Pulmonary artery endothelial cell (primary cell): ENCODE results near the gene NMT1. TPM values are rescaled to one million over a fixed set of nuclear protein-coding genes. Genes with fewer than 3 reads are reported as not detected.
"Not testable (repeated sequence)": the region's sequence is repeated elsewhere in the genome, so short reads cannot be mapped to it uniquely, and the experiment has no call there.

Source experiments
- DNase-seq: peaks from one replicate; pipeline ENCODE4 v3.0.0-alpha.2; 2011; ENCODE audit warnings: low read depth, low spot score
- total RNA-seq: library from RNA; depleted of rRNA; stranded (reverse); fragments of >200 nt; gene quantifications from 2 replicates; pipeline ENCODE4 v1.2.3, GENCODE V29; 2014

NMT1 gene
- total RNA-seq, 1 donor from 2014 or later = 74.8 TPM

DNA sequence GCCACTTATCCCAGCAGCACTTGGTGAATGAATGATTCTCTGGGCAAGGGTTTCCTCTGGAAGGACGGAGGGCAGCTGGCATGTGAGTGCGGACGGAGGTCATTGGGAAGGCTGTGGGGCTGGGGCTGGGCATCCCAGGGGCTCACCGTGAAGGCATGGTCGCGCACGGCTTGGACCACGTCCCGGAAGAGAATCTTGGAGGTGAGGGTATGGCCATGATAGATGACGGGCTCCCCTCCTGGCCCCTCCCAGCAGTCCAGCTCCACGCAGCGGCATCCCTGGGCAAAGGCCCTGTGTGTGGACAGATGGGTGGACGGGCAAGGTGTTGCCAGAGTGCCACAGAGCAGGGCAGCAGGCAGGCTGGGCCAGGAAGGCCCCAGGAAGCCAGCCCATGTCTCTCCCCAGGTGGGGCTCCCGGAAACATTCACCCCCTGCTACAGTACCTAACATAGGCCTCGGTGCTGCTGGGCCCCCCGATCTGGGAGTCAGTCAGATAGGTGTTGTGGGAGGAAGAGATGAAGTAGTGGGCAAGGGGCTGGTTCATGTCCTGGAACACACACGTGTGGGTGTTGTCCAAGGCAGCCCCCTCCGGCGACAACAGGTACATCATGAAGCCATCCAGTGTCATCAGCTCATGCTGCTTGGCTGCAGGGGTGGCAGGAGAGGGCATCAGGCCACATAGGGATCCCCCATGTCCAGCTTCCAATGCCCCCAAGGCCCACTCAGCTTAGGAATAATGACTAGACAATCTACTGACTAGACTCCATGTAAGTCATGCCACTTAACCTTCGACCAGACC is 56.9 kb downstream of the NMT1 start:
- DNase-seq = no peak

- no peak for DNase-seq
These were observed 57.6 kb downstream of the NMT1 start for GRCh38 chr17:45118691-45119090.

DNA sequence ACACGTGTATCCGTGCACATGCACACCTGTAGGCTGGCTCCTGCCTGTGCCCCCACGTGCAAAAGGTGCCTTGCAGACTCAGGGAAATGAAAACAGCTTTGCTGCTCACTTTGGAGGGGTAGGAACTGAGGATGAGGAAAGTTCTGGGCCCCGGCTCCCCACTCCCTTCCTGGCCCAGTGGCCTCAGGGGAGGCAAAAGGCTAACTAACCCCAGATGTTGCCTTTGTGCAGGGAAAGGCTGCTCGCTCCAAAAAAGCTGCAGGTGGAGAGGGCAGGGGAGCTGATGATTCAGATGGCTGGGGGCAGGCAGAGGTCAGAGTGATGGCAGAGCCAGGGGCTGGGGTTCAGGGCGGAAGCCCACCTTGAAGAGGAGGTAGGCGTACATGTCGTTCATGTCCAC is 58.8 kb downstream of the NMT1 start:
- no peak for DNase-seq

DNA sequence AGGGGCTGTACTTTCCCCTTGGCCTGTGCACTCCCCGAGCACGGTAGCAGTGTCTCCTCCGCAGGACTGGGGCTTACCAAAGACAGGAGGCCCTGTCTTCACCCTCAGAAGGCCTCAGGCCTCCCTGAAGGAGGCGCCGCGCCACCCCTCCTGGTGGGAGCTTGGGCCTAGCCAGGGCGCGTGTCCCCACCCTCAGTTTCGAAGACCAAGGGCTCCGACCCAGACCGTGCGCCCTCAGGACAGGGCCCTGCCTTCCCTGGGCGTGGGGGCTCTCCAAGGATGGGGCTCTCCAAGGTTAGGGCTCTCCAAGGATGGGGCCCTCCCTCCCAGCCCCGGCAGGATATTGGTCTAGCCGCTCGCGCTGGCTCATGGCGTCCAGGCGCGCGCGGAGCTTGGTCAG is 59.4 kb downstream of the NMT1 start:
- no peak for DNase-seq

GRCh38 chr17:45121055-45121454 is 59.9 kb downstream of the NMT1 start:
- no peak for DNase-seq

DNA sequence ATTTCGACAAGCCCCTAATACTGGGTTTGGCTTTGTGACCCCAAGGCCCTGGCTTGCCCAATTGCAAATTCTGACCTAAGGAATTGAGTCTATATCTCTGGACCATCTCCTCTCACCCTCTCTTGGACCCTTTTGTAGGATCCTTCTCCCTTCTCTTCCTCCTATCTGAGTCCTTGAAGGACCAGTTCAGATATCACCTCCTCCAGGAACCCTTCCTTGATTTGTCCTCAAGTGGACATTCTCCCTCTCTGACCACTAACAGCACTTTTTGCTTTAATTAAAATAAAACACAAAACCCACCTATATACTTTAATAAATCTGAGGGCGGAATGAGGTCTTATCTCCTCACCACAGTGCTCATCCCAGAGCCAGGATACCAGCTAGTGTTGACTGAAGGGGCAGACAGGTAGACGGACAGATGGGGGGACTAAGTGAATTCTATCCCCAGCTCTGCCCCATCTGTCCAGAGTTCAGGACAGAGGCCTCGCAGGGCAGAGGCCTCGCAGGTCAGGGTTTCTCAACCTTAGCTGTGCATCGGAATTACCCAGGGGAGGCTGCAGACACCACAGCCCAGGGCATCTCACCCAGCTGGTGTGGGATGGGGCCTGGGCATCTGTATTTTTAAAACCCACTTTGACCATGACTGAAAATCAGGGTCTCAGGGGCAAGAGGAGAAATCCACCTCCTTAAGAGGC is 62.1 kb downstream of the NMT1 start:
- DNase-seq = no peak

DNA sequence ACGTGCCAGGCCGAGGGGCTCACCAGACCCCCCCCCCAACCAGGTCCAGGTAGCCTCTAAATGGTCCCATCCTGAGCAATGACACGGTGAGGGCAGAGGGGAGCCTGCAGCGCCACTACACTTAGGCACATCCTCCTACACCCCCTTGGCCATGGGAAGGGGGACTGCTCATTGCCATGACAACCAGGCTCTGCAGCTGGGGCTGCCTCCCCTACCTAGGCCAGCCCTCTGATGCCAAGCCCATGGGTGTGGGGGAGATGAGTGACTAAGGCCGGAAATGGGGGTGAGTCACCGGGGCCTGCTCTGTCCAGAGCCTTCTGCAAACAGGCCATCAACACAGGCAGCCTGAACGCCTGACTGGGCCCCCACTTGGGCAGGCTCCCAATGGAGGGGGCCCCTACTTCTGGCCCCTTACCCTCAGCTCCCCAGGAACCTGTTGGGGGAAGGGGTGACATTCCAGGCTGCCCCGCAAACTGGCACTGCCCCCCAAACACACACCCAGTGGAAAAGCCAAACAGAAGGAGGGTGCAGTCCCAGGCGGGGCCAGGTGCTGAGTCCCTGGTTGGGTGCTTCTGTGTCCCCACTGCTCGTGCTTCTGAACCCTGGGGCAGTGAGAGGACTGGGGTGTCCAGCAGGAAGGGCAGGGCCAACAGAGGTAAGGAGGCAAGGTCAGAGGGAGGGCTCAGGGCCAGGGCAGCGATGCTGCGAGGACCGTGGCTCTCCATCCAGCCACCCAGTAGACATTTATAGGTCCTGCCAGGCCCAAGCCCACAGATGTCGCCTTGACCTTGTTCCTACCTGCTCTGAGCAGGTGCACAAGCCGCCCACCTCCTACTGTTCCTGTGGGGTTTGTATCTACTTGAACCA is 63.0 kb downstream of the NMT1 start:
- DNase-seq = peak; percentile 68

GRCh38 chr17:45124797-45125122 is 63.6 kb downstream of the NMT1 start:
- not testable (repeated sequence) for DNase-seq

DNA sequence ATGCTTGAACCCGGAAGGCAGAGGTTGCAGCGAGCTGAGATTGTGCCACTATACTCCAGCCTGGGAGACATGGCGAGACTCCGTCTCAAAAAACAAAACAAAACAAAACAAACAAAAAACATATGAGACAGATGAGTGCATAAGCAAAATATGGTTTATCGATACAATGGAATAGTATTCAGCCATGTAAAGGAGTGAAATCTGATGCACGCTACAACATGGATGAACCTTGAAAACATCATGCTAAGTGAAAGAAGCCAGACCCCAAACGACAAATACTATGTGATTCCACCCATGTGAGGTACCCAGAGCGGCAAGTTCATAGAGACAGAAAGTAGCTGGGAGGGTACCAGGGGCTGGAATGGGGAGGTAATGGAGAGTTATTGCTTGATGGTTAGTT is 64.4 kb downstream of the NMT1 start:
- no peak for DNase-seq

GRCh38 chr17:45127207-45127547 is 66.1 kb downstream of the NMT1 start:
- no peak for DNase-seq

GRCh38 chr17:45127548-45128300 is 66.6 kb downstream of the NMT1 start:
- no peak for DNase-seq

- no peak for DNase-seq
These were observed 67.2 kb downstream of the NMT1 start for GRCh38 chr17:45128331-45128730.

DNA sequence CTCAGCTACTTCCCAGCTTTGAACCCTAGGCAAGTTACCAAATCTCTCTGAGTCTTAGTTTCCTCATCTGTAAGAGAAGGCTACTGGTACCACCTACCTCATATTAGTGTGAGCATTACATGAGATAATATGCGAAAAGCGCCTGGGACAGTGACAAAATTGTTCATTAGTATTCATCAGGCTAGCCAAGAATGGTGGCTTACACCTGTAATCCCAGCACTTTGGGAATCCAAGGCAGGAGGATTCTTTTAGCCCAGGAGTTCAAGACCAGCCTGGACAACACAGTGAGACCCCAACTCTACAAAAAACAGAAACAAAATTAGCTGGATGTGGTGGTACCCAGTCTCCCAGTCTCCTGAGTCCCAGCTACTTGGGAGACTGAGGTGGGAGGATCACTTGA is 67.9 kb downstream of the NMT1 start:
- no peak for DNase-seq

GRCh38 chr17:45129426-45129939 is 68.4 kb downstream of the NMT1 start:
- DNase-seq = no peak

GRCh38 chr17:45129940-45130680 is 69.0 kb downstream of the NMT1 start:
- no peak for DNase-seq

- no peak for DNase-seq
These were observed 69.8 kb downstream of the NMT1 start for GRCh38 chr17:45130681-45131615.

- no peak for DNase-seq
These were observed 70.7 kb downstream of the NMT1 start for GRCh38 chr17:45131616-45132319.

GRCh38 chr17:45132320-45132571 is 71.1 kb downstream of the NMT1 start, which contains the start of gene PLCD3:
Gene PLCD3 (minus strand): TSS chr17:45132515. CDS start chr17:45132410, 105 bp downstream.
- no peak for DNase-seq
